ENCODE measurements around the gene DCBLD1. TPM values are rescaled to one million over a fixed set of nuclear protein-coding genes. Genes with fewer than 3 reads are reported as not detected.

Gene DCBLD1
- total and polyA plus RNA-seq, 2 of the 13 experiments (the other 11 are each of a cell fraction or from before 2014, with no cell fraction given), result 23.2 to 41.5 TPM

DNA sequence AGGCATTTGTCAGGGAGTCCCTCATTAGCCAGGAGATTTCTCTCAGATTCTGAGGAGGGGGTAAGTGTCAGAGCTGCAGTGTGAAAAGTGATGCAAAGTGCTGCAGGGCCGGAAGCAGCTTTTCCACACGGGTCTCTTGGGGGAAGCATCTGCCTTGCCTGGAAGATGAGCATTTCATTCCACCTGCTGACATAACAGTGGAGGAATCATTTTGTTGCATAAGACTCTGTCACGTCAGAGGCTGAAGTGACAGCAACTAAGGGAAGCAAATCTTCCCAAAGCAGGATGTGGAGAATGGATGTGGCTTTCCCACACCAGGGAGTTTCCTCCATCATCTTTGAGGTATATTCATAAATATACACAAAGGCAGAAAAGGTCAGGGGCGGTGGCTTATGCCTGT, 22.8 kb downstream of the DCBLD1 start:
- H2AFZ ChIP-seq (ENCODE audit: low read length), result no peak overlapping the region
- H3K4me3 ChIP-seq (replicated peaks in 1 of 3; ENCODE audit: insufficient read depth in 1 of 3, low read depth in 2 of 3, low read length in 3 of 3), result no peak overlapping the region
- in situ Hi-C loops (cut with HindIII; ENCODE audit: extremely low pct_ligation_motif_present, low pct_unique_long_range_greater_than_20kb) (no loop called here), intact Hi-C loops (cut with micrococcal nuclease; ENCODE audit: unreplicated experiment) (no loop called here)
- peak overlapping the region; percentile 12 for H3K27ac ChIP-seq (ENCODE audit: extremely low read length, insufficient read depth, low read length)
- peaks cover 30% of the 10 kb centered on the region for H3K79me2 ChIP-seq (ENCODE audit: insufficient read depth, low read length)
- H3K9me3 ChIP-seq (ENCODE audit: low read length), result no peaks in the 10 kb centered on the region
- TF ChIP-seq, protein P1, sequence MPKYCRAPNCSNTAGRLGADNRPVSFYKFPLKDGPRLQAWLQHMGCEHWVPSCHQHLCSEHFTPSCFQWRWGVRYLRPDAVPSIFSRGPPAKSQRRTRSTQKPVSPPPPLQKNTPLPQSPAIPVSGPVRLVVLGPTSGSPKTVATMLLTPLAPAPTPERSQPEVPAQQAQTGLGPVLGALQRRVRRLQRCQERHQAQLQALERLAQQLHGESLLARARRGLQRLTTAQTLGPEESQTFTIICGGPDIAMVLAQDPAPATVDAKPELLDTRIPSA (CRISPR knock-in tag; IDR thresholded peaks at IDR 0.05; ENCODE audit: borderline replicate concordance), result no peak
- peak; percentile 4; the same call in 1 of the 2 replicates for TF ChIP-seq CEBPB (IDR thresholded peaks at IDR 0.05; ENCODE audit: borderline replicate concordance, low read depth, low read length)
- TF ChIP-seq, protein P2, sequence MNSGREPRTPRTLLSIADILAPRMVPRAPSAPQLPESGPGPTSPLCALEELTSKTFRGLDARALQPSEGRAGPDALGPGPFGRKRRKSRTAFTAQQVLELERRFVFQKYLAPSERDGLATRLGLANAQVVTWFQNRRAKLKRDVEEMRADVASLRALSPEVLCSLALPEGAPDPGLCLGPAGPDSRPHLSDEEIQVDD (CRISPR knock-in tag; IDR thresholded peaks at IDR 0.05; ENCODE audit: borderline replicate concordance), result no peak
- TF ChIP-seq, protein P3, sequence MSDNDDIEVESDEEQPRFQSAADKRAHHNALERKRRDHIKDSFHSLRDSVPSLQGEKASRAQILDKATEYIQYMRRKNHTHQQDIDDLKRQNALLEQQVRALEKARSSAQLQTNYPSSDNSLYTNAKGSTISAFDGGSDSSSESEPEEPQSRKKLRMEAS (IDR thresholded peaks at IDR 0.05), result no peak
- TF ChIP-seq MBD4 (IDR thresholded peaks at IDR 0.05; ENCODE audit: borderline replicate concordance, low read length), result no peak
- TF ChIP-seq ZNF615 (CRISPR knock-in tag; IDR thresholded peaks at IDR 0.05; ENCODE audit: borderline replicate concordance), result no peak
- TF ChIP-seq GABPB1 (CRISPR knock-in tag; IDR thresholded peaks at IDR 0.05), result no peak
- no peak for TF ChIP-seq ZNF572 (CRISPR knock-in tag; IDR thresholded peaks at IDR 0.05)
- TF ChIP-seq CEBPG (CRISPR knock-in tag; IDR thresholded peaks at IDR 0.05), result peak; percentile 17; the same call in 1 of the 2 replicates
- H3K4me1 ChIP-seq (ENCODE audit: insufficient read depth, low read length), result peaks cover 90% of the 10 kb centered on the region
- H3K9ac ChIP-seq (ENCODE audit: insufficient read depth, low read depth, low read length), result no peak overlapping the region
- no peak for FAIRE-seq
- CTCF ChIA-PET (ENCODE audit: low intra/inter-chr PET ratio, low total read pairs), result no interaction called here
- 82% methylated on average over 4 of the region's 4 CpGs for WGBS (ENCODE audit: low lambda C conversion rate)
- POLR2A ChIA-PET, result interaction anchor here (1.1 to 2.5 kb wide), 4 partner anchors 20 to 97 kb away, joined by 4 to 19 read pairs (median 6); partner anchors contain the start of genes DCBLD1 and GOPC
- no peak for ATAC-seq
- peaks cover 5 to 16% of the 10 kb centered on the region in 2 experiments; a peak in 4 of 5 replicates for H3K36me3 ChIP-seq (replicated peaks in 1 of 2; ENCODE audit: control insufficient read depth in 1 of 2, insufficient read depth in 2 of 2, low read length in 2 of 2)
- H4K20me1 ChIP-seq (ENCODE audit: insufficient read depth, low read length), result no peaks in the 10 kb centered on the region
- no peak overlapping the region for H3K4me2 ChIP-seq (ENCODE audit: low read depth, low read length)
- DNase-seq (ENCODE audit: low spot score), result no peak
- no TSS peak for BruUV-seq (replicated peaks)
- no peaks in the 10 kb centered on the region for H3K27me3 ChIP-seq (ENCODE audit: control insufficient read depth in 1 of 2, insufficient read depth in 2 of 2, low read length in 2 of 2)
